Ishikawa (cell line): ENCODE data around the gene PSTPIP1.

Experiments used
- CEBPB ChIP-seq: IDR thresholded peaks from 2 replicates; pipeline ENCODE4 v1.6.1; 2012
- CREB1 ChIP-seq: IDR thresholded peaks from 2 replicates; pipeline ENCODE4 v1.6.1; 2012; ENCODE audit warnings: low read depth
- EGR1 ChIP-seq: IDR thresholded peaks from 2 replicates; pipeline ENCODE4 v1.6.1; 2012
- EP300 ChIP-seq: IDR thresholded peaks from 2 replicates; pipeline ENCODE4 v1.6.1; 2012; ENCODE audit warnings: borderline replicate concordance
- FOXM1 ChIP-seq: IDR thresholded peaks from 2 replicates; pipeline ENCODE4 v1.6.1; 2012; ENCODE audit warnings: low read depth, borderline replicate concordance
- MAX ChIP-seq: IDR thresholded peaks from 2 replicates; pipeline ENCODE4 v1.6.1; 2012
- NFIC ChIP-seq: IDR thresholded peaks from 2 replicates; pipeline ENCODE4 v1.6.1; 2012
- RAD21 ChIP-seq: IDR thresholded peaks from 2 replicates; pipeline ENCODE4 v1.6.1; 2012; ENCODE audit warnings: low read depth
- REST ChIP-seq: IDR thresholded peaks from 2 replicates; pipeline ENCODE4 v1.6.1; 2012; ENCODE audit warnings: low read depth, mild to moderate bottlenecking
- TAF1 ChIP-seq: IDR thresholded peaks from 2 replicates; pipeline ENCODE4 v1.6.1; 2012; ENCODE audit warnings: low read depth, mild to moderate bottlenecking
- TCF12 ChIP-seq: IDR thresholded peaks from 2 replicates; pipeline ENCODE4 v1.6.1; 2012; ENCODE audit warnings: low read depth
- TEAD4 ChIP-seq: IDR thresholded peaks from 2 replicates; pipeline ENCODE4 v1.6.1; 2012
- USF1 ChIP-seq: IDR thresholded peaks from 2 replicates; pipeline ENCODE4 v1.6.1; 2012
- YY1 ChIP-seq: IDR thresholded peaks from 2 replicates; pipeline ENCODE4 v1.6.1; 2012; ENCODE audit warnings: low read depth
- ZBTB7A ChIP-seq: IDR thresholded peaks from 2 replicates; pipeline ENCODE4 v1.6.1; 2012; ENCODE audit warnings: low read depth

The PSTPIP1 gene

GRCh38 chr15:76979996-76980520 is 14.9 kb upstream of the PSTPIP1 start:
- no peak for TF ChIP-seq FOXM1

- TF ChIP-seq MAX: no peak
- TF ChIP-seq EGR1: no peak
These were observed 12.6 kb upstream of the PSTPIP1 start for GRCh38 chr15:76982356-76982755.

GRCh38 chr15:76982756-76983155 is 12.2 kb upstream of the PSTPIP1 start:
- TF ChIP-seq CREB1 (no peak), EGR1 (no peak), TAF1 (no peak), ZBTB7A (no peak), REST (no peak), CEBPB (no peak), MAX (no peak), NFIC (no peak), RAD21 (no peak), YY1 (no peak), FOXM1 (no peak)

GRCh38 chr15:76983590-76984375 is 11.1 kb upstream of the PSTPIP1 start:
- peak; percentile 31; the same call in 1 of the 2 replicates for TF ChIP-seq CEBPB
- TF ChIP-seq TAF1: no peak

GRCh38 chr15:76986743-76987142 is 8.2 kb upstream of the PSTPIP1 start:
- TF ChIP-seq MAX (no peak), ZBTB7A (no peak), EGR1 (no peak), EP300 (no peak), YY1 (no peak), USF1 (no peak), TAF1 (no peak), TEAD4 (no peak), REST (no peak), RAD21 (no peak), CEBPB (no peak), TCF12 (no peak), FOXM1 (no peak), CREB1 (no peak), NFIC (no peak)

- TF ChIP-seq YY1 (no peak), CEBPB (no peak), EP300 (no peak), REST (no peak), CREB1 (no peak), USF1 (no peak), FOXM1 (no peak), EGR1 (no peak), RAD21 (no peak), TAF1 (no peak), ZBTB7A (no peak), TCF12 (no peak), MAX (no peak)
These were observed 7.7 kb upstream of the PSTPIP1 start for GRCh38 chr15:76987276-76987675.
